ENCODE results near the gene CEP128.

- no peak for TF ChIP-seq POLR2A (IDR thresholded peaks at IDR 0.05)
- TF ChIP-seq CTCF (IDR thresholded peaks at IDR 0.05), result no peak
These were observed 332.5 kb downstream of the CEP128 start for GRCh38 chr14:80609055-80609454.

Measured in stomach (tissue), 4 donors.